COLO668 (cell line): ENCODE results near the gene TMEM178A.
"Not testable (repeated sequence)": the region's sequence is repeated elsewhere in the genome, so short reads cannot be mapped to it uniquely, and the experiment has no call there.

ENCODE experiments used
- DNase-seq: peaks from one replicate; lab custom pipeline; 2025; ENCODE audit not compliant: unreplicated experiment; lab: John Stamatoyannopoulos, UW

The TMEM178A gene

DNA sequence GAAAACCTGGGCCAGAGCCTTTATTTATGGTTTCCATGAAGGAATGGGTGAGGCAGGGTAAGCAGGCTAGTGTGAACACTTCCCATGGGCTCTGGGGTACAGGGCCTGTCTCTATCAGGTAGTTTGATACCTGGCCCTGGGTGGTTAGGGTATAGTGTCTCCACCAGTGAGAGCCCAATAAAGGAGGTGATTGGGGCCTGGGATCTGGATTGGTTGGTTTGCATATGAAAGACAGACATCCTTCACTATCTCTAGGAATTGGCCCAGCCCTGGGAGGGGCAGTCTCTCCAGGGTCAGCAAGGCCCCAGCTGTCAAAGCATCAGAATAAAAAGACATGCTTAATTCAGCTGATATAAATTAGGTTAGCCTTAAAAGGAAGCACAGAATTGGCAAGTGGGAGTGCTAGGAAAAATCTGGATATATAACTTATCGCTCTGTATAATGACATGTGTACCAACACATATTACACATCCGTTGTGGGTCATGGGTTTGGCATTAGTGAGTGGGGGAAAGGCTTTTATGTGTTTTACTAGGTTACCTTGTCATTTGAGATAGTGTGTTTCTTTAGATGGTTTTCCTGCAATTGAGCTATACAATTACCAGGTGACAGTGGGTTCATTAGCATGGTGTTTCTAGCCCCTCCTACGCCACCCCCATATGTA, 18.5 kb upstream of the TMEM178A start:
- DNase-seq = no peak

DNA sequence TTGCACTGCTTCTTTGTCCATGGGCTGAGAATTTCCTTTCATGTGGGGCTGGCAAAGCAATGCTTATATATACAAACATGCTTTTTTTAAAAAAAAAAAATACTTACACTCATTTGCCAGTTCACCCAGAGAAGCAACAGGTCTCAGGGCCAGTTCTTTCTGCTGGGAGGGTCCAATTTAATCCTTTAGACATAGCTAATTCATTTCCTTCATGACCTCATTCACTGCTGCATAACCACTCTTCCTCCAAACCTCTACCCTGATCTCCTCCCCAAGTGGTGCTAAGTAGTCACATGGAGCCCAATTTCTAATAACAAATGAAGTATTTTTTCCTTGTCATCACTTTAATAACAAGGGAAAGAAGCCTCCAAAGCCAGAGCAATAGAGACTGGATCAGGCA, 17.1 kb upstream of the TMEM178A start:
- DNase-seq = no peak

DNA sequence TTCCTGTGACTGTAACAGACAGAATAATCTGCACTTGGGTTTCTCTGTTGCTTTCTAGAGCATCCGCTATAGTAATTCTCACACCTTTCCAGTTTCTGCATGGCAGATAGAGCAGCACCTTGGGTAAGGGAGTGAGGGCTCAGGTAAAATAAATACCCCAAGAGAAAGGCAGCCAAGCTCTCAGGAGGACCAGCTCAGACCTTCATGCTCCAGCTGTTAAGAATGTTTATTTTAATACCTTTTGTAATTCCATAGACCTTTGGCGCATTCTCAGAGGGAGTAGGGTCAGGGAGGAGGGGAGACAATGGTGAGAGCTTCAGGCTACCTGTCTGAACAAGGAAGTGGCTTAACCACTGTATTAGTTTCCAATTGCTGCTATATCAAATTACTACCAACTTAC, 16.2 kb upstream of the TMEM178A start:
- no peak for DNase-seq

DNA sequence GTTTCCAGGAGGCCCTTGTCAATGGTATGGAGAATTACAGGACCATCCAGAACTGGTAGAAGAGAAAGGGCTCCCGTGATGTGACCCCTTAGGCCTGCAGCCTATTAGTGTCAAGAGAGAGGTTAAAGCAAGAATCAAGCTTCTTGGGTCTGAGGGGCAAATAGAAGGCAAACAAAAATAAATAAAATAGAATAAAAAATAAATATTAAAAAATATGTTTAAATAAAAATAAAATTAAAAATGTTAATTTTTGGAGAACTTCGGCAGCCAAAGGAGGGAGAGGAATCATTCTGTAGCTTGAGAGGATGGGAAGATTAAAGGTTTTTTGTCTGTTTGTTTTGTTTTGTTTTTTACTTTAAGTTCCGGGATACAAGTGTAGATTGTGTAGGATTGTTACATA, 15.2 kb upstream of the TMEM178A start:
- no peak for DNase-seq

DNA sequence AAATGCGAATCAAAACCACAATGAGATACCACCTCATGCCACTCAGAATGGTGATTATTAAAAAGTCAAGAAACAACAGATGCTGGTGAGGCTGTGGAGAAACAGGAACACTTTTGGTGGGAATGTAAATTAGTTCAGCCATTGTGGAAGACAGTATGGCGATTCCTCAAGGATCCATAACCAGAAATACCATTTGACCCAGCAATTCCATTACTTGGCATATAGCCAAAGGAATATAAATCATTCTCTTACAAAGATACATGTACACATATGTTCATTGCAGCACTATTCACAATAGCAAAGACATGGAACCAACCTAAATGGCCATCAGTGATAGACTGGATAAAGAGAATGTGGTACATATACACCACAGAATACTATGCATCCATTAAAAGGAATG, 9.5 kb upstream of the TMEM178A start:
- not testable (repeated sequence) for DNase-seq

DNA sequence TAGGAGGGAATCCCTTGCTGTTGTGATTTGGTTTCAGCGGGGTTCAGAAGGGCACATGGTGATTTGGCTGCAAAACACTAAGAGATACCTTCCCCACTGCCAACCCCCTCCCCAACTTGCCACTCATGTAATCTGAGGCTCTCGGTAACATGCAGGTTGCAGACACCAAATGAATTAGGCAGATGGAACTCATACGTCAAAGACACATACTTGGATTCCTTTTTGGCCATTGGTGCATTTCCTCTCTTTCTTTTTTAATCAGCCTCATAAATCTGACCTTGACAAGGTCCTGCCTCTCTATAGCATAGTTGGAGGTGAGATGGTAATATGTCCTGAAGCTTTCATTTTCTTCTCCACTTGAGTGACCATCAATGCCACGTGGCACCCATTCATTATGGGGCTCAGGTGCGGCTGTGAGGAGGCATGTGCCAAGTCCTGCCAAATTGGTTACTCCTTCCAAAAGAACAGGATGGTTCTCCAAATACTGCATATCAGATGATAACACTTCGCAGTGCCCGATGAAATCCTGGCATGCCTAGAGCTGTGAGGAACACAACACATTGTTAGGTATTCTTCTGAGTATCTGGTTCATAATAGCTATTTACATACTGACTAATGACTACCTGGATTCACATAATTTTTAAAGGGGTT, 8.3 kb upstream of the TMEM178A start:
- no peak for DNase-seq

DNA sequence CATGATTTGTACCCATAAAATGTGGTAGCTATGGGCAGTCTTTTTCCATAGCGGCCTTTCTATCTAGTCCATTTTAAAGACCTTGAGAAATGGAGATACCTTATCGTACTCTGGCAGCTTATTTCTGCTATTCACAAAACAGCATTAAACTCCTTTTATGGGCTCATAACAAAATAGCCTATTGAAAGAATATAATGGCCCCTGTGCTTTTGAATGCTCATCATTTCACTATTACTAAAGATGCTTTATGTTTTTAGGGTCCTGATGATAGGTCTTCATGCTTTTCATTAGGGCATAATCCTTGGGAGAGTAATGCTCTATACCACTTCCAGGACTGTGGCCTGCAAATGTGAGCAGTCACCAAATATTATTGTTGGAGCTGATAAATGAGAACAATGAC, 7.3 kb upstream of the TMEM178A start:
- DNase-seq = no peak

DNA sequence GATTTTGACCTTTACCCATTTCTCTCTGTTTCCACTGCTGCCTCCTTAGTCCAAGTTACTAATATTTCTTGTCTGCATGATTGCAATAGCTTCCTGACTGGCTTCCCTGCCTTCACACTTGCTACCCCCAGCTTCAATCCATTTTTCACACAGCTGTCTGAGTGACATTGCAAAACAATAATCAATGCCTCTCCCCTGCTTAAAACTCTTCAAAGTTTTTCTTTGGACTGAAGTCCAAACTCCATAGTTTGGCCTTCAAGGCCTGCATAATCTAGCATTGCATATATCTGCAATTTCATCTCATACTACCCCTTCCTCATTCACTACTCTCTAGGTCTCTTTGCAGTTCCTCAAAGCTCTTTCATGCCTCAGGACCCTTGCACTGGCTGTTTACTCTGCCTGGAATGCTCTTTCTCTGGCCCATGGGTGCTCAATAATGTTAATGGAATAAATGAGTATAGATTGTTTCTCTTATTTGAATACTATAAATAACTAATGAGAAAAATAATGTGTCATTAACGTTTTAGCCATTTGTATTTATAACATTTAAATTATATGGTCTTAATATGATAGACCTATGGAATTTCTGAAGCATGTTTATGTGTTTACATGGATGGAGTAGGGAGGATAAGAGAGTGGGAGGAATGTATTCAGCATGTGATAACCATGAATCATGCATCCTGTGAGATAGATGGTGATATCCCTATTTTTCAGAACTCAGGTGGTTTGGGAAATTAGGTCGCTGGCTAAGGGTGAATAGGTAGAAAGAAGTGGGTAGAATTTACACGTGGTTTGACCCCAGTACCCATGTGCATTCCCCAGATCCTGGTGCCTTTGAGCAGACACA, 5.7 kb upstream of the TMEM178A start:
- no peak for DNase-seq

DNA sequence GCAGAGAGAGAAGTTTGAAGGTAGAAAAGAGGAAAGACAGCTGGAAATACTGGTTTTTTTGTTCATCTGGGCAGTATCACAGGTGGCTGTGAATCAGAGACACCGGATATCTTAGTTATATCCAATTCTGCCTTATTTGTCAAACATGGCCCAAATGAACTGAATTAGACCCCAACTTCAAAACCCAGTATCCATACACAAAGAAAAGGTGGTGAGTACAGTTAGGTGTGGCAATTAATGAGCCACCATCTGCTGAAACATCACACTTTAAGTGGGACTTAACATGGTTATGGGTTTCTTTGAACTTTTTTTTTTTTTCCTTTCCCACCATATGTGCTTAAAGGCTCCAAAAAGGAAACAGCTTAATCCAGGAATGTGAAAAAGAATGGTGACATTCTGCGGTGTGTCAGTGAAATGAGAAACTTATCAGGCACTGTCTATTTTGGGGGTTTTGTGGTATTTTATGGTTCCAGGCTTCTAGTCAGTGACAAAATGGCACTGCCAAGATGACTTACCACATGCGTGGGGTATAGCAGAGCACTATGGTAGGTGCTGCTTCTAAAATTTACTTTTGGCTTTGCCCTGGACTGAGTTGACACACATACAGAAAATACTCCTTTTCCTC, 5.0 kb upstream of the TMEM178A start:
- DNase-seq = no peak

DNA sequence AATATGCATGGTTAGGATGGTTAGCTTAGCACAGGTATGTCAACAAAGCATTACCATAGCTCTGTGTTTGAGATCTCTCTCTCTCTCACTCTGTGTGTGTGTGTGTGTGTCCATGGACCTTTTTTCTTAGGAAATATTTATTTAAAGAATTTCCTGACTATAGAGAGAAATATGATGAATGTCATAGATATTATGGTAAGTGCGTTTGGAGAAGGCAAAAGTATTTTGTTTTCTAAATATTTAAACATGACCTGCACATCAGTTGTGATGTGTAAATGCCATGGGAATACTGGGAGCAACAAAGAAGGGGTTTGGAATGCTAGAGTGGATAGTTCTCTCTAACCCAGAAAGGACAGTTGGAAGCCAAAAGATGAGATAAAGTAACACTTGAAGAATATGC, 3.9 kb upstream of the TMEM178A start:
- DNase-seq = no peak

DNA sequence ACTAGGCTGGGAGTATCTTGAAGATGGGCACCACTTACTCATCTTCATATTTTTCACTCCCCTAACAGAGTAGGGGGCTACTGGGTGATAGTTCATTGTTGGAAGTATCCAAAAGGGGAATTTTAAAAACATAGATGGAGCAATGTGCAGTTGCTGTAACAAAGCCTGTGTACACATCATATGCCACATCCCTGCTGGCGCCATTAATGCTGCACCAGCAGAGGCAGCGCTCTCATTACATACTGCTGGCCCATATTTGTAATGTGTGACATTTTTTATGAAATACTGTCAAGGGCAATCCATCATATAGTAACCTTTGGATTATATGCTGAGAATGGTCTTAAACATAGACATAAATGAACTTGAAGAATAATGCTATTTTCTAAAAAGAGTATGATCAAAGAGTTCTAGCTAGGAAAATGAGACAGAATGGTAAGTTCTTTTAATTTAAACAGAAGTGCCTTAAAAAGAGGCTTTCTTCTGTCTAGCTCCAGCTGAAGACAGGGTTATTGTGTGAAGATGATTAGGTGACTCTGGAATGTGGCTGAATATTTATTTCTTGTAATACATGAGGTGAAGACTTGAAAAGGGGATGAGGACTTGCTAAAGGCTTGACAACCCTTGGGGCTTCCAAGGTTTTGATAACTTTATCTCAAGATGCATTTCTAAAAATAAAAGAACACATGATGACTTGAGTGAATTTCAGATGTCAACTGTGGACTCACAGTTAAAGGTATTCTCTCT, 2.4 kb upstream of the TMEM178A start:
- DNase-seq = no peak

DNA sequence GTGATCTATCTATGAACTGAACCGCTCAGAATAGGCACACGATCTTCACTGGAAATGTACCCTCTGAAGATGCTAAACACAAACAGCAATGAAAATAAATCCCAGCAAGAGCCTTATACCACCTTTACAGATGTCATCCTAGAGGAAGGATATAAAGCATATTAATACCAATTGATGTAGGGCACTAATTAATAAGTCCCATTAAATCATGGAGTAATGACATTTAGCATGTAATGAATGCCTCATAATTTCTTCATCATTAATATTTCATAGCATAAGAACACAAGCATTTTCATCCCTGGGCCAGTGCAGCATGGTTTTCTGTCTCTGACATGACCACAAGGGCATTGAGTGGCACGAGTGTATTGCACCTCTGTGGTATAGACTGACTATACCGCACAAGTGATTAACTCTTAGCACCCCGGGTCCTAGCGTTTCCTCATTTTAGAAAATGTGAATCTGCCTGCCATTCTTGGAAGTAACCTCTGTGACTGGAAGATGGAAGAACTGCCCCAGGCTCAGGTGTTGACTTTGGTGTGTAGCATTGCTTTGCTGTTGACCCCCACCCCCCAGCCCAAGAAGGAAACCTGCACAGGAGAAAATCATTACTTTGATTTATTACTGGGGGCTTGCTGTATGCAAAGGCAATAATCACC, 1.4 kb upstream of the TMEM178A start:
- DNase-seq = no peak

DNA sequence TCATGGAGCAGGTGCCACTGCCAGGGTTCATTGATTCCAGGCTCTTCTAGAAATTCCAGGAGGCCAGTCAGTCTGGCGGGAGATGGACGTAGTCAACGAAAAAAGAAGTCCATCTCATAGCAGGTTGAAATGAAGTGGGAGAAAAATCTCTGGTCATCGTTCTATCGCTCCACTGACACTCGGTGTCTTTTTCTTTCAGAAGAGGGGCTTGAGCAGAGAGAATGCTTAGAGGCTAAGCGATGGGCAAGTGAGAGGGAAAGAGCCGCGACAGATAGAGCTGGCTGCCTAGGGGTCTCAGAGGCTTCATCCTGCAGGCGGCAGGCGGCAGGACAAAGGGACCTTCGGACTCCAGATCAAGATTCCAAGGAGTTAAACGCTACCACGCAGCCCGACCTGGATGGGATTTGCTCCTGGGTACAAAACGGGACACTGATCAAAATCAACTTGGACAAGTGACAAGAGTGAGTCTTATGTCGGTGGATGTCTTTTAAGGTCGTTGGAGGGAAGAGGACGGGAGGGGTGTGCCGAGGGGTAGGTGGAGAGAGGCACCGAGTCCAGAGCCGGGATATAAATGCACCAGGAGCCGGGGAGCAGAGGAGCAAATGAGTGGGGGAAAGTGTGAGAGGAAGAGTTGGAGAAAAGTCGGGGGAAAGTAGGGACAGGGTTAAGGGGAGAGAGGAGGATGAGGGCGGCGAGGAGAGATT, 677 bp upstream of the TMEM178A start:
- no peak for DNase-seq

DNA sequence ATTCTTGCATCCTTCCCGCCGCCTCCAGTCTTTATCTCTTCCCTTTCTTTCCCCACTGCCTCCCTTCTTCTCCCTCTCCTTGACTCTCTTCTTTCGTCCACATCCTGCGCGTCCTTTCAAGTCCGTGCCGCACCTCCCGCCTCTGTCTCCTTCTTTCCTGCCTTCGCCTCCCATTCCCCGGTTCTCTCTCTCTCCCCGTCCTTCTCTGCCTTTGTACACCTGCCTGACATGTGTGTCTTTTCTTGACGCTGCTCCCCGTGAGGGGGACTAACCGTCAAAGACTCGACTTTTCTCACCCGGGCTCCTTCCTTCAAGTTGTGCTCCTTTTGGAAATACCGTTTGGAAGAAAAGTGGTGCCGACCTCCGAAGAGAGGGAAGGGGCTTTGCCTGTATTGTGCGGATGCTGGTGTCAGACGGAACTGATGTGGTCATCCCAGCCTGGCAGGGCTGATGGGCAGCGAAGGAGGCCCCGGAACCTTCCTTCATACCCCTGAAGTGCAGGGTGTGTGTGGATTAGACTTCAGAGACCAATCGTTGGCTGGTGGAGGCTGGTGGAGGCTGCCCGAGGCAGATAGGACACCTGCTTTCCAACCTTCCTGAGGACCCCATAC, 879 bp downstream of the TMEM178A start:
- no peak for DNase-seq

DNA sequence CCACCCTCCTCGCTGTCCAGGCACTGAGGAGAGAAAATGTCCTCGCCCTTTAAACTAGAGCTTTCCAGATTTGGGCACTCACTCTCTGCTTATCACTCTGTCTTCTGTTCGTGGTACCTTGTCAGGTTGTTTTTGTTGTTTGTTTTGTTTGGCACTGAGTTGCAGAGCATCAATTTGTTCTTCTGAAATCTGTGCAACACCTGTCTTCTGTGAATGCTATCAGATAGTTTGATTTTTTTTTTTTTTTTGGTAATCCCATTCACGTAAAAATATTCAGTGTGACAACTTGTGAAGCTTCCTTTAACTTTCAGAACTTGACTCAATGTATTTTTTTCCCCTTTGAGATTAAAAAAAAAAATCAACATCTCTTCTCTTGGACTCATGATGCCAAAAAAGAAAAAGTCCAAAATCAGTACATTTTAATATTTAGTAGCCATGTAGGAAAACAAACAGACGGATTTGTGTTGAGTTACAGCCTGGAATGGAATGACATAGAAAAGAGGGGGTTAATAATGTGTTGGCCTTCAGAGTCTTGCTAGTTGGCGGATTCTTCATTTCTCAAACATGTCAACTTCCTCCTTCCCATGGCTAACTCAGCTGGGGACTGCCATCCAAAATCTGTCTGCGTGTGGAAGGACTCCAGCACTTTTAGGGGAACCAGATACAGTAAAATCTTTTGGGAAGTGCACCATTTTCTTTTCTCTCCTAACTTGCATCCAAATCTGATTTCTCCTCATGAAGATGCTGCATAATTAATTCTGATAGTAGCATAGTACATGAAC, 1.6 kb downstream of the TMEM178A start:
- no peak for DNase-seq

DNA sequence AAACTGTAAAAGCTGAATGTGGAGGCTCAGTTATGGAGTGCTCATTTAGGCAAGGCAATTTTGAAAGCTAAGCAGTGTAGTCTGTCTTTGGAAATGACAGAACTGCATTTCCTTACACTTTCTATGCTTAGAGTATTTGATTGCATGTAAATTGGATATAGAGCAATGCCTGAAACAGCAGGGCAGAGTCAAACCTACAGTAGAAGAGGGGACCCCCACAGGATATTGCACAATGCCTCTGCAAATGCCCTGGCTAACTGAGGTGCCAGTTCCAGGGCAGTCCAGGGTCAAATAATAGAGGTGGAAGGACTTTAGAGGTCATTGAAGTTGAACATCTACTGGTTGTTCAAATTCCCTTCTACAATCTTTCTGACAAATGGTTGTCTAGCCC, 2.2 kb downstream of the TMEM178A start:
- DNase-seq = no peak

DNA sequence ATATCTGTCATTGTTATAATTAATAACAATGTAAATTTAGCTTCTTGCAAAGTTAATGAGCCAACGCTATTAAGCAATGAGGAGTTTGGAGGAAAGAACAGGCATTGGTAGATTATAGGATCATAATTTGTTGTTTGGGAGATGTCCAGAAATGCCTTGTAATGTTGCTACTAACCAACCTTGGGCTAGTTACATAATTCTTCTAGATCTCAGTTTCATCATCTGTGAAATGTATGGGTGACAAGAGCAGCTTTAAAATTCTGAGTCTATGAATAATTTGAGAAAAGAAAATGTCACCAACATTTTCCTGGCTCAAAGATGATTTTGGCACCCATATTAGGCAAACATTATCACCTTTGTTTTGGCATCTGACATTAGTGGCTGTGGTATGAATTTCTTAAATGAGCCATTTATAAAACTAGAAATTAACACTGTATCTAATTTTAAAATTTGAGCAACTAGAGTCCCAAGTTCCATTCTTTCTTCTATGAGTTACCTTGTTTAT, 2.9 kb downstream of the TMEM178A start:
- DNase-seq = no peak

DNA sequence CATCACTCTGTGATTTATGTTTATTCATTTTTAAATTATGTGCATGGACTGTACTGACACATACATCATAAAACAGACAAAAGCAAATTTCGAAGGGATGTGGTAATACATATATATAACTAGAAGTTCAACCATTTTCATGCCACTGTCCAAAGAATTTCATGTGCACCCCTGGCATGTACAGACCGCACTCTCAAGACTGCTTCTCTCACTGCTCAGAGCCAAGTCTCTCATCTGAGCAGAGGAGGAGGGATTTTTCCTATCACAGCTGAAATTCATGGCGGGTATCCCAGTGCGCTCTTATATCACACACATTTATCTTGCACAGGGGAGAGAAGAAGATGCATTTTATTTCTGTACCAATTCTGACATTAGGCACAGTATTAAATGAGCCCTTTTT, 5.9 kb downstream of the TMEM178A start:
- DNase-seq = no peak

DNA sequence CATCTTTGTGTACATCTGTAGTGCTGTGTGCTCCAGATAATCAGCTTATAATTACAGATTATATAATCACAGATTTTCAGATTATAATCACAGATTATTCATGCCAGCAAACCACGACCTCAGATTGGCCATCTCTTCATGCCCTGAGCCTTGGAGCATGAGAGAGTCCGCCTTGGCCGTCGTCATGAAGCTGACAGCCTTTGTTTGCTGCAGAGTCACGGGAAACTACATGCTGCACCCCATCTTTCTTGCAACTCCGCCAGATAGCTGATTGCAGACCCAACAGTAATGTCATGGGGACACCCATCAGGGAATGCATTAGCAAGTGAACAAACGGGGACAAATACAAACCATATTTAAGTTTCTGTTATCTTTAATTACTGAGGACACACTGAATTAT, 7.3 kb downstream of the TMEM178A start:
- DNase-seq = no peak
